Hepatic stellate cell (primary cell): Measurements from ENCODE around the gene HNRNPL.
A peak's percentile ranks its signal among the peaks of the same experiment; 100 is the strongest.
"Not testable (repeated sequence)": the region's sequence is repeated elsewhere in the genome, so short reads cannot be mapped to it uniquely, and the experiment has no call there.

Experiments used
- DNase-seq: peaks from one replicate; pipeline ENCODE4 v3.0.0; 2011; ENCODE audit warnings: low spot score

Gene HNRNPL

DNA sequence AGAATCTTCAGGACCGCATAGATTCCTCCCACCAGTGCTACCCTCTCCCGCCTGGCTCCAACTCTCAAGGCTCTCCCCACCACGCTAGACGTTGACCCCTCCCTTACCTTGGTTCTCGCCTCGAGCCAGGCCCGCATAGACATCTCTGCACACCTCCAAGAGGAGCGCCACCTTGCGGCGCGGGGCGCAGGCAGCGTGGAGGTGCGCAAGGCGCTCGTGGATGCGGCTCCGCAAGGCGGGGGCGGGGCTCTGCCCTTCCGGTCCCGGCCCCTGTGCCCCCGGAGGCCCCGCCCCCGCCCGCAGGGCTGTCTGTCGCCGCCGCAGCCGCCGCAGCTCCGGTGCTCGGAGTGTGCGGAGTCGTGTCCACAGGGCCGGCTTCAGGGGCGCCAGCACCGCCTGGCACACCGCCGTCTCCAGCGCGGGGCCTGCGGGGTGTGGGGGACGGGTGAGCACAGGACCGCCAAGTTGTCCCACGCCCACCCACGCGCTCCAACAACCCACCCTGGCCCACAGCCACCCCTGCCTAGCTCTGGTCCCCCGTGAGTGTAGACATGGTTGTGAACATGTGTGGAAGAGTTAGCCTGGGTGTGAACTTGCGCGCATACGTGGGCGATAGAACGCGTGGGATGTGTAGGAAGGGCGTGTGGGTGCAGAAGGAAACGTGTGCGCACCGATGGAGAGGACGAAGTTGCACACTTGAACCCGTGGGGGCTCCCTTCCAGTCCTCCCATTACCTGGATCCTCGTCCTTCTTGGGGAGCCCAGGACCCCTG lies 20.2 kb upstream of the HNRNPL start:
- DNase-seq = peak; percentile 73

- no peak for DNase-seq
These were observed 19.5 kb upstream of the HNRNPL start for GRCh38 chr19:38869160-38869835.

DNA sequence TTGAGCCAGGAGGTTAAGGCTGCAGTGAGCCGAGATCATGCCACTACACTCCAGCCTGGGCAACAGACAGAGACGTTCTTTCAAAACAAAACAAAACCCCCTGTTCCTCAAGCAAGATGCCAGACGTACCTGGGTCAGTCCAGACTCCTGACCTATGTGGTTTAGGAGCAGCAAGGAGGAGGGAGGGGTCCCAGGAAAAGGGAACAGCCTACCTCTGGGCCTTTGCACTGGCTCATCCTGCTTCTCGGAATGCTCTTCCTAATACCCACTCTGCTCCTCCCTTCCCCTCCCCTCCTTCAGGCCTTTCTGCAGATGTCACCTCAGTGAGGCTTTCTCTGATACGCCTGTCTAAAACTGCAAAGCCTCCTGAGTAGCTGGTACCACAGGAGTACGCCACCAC lies 18.8 kb upstream of the HNRNPL start:
- DNase-seq = no peak

DNA sequence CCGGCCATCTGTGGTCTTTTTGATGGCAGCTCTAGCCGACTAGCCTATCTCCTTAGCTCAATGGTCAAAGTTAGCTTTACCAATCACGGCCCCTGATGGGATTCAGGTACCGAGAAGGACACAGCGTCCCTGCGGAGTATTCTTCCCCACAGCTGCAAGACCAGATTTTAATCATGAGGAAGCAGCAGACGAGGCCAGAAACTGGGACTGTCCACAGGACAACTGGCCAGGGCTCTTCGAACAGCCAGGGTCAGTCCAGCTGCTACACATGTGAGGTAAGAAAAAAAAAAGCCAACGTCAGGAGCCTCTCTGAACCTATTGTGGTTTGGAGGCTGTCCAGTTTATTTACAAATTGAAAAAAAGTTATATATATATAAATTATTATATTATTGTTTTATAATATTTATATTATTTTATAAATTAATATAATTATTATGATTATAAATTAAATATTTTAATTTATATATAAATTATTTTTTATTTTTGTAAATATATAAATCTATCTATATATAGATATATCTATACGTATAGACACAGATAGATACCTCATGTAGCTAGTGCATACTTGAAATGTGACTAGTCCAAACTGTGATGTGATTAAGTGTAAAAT lies 17.5 kb upstream of the HNRNPL start:
- DNase-seq = no peak

DNA sequence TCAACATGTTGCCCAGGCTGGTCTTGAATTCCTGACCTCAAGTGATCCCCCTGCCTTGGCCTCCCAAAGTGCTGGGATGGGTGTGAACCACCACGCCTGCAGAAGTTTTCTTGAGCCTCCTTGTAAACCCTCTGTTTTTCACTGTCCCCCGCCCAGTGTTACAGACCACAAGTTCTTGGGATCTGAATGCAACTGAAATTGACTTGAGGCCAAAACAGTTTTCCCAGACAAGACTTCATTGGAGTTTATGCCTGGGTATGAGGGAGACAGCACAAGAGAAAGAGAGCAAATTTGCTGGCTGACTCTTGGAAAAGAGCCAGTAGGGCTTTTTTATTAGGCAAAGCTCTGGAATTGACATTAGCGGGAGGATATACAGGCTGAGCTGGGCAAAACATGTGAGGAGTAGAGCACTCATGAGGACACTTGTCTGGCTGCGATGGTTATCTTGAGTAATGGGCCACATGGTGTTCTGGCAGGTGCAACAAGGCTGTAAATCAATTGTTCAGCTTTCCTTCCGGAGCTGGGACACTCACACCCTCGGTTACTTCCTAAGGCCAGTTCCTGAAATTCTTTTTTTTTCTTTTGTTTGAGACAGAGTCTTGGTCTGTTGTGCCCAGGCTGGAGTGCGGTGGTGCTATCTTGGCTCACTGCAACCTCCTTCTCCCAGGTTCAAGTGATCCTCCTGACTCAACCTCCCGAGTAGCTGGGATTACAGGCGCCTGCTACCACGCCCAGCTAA lies 12.7 kb upstream of the HNRNPL start:
- DNase-seq = no peak

DNA sequence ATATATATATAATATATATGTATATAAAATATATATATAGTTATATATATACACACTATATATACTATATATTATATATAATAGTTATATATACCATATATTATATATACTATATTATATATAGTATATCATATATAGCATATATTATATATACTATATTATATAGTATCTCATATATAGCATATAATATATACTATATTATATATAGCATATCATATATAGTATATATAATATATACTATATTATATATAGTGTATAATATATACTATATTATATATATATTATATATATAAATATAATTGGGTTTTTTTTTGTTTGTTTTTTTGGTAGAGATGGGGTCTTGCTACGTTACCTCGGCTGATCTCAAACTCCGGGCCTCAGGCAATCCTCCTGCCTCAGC lies 11.6 kb upstream of the HNRNPL start:
- DNase-seq = no peak

GRCh38 chr19:38859631-38860204 lies 9.9 kb upstream of the HNRNPL start:
- not testable (repeated sequence) for DNase-seq

- no peak for DNase-seq
These were observed 7.0 kb upstream of the HNRNPL start for GRCh38 chr19:38856813-38857212.

GRCh38 chr19:38855751-38856150 lies 6.0 kb upstream of the HNRNPL start:
- DNase-seq = not testable (repeated sequence)

DNA sequence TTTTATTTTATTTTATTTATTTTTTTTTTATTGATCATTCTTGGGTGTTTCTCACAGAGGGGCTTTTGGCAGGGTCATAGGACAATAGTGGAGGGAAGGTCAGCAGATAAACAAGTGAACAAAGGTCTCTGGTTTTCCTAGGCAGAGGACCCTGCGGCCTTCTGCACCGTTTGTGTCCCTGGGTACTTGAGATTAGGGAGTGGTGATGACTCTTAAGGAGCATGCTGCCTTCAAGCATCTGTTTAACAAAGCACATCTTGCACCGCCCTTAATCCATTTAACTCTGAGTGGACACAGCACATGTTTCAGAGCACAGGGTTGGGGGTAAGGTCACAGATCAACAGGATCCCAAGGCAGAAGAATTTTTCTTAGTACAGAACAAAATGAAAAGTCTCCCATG lies 5.2 kb upstream of the HNRNPL start:
- not testable (repeated sequence) for DNase-seq

- no peak for DNase-seq
These were observed 3.4 kb upstream of the HNRNPL start for GRCh38 chr19:38853214-38853613.

DNA sequence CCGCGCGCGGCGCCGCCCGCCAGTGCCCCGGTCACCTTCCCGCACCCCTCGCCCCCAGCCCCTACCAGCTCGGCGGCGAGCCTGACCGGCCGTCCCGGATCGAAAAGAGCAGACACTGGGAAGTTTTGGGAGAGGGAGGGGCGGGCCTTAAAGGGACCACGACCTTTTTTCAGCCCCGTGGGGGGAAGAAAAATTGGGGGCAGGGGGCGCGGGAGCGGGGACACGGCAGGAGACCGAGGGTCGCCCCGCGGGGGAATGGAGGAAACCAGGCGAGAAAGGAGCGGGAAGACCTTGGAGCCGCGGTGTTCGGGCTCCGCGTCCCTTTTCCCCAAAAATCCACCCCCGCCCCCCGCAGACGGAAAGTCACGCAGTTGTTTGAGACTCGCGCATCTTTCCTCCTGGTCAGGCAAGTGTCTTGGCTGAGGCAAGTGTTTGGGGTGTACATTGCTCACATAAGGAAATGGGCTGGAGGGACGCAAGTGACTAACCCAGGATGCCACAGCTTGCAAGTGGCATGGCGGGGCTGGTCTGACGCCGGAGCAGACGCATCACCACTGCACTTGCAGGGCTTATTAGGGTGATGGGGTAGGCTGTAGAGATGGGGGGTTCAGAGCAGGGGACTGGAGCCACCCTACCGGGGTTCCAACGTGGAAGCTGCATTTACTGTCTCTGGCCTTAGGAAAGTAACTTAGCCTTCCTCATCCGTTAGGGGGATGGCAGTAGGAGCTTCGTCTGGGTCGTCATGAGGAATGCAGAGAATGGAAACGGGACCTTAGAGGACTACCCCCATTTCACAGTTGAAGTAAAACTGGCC lies 2.7 kb upstream of the HNRNPL start:
- peak; percentile 65 for DNase-seq

DNA sequence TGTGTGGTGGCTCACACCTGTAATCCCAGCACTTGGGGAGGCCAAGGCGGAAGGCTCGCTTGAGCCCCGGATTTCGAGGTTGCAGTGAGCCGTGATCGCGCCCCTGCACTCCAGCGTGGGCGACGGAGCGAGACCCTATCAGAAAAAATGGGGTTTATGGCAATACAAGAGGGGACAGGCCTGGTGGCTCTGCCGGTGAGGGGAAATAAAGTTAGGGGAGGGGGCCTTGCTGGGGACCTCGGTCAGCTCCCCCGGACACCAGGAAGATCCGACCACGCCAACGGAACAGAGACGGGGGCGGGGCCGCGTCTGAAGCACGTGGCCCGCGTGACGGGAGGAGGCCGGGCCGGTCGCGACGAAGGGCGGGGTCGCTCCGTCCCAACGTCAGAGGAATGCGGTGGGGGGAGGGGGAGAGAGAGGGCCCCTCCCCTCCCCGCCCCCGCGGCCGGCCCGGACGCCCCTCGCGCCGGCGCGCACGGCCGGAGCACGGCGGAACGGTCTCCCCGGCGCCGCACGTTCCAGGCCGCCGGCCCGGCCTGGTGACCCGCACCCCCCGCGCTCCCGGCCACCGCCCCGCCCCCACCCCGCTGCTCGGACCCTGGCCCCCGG lies 1.9 kb upstream of the HNRNPL start:
- DNase-seq = peak; percentile 87

DNA sequence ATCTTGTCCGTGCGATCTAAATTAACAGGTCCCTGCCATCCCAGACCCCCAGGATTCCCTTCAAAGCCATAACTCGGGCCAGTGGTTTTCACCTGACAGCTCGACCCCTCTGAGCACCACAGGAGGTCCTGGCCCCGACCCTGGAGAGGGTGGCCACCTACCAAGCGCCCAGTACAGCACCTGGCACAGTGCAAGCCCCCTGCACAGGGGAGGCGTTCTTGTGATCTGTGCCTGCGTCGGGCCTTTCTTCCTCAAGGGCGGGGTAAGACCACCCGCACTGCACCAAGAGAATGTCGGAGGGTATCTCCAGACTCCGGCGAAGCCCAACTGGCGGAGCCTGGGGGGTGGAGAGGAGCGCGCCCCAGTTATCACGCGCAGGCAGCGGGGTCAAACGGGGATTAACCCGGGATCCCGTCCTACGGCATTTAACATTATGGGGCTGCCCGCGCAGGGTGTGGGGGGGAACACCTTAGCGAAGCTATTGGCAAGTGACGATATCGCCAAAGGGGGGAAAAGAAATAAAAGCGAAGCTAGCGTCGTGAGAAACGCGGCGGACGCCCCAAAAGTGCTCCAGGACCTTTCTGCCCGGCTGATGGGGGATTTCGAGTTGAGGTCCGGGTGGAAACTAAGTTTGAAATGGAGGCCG lies 1.3 kb upstream of the HNRNPL start:
- DNase-seq = no peak

DNA sequence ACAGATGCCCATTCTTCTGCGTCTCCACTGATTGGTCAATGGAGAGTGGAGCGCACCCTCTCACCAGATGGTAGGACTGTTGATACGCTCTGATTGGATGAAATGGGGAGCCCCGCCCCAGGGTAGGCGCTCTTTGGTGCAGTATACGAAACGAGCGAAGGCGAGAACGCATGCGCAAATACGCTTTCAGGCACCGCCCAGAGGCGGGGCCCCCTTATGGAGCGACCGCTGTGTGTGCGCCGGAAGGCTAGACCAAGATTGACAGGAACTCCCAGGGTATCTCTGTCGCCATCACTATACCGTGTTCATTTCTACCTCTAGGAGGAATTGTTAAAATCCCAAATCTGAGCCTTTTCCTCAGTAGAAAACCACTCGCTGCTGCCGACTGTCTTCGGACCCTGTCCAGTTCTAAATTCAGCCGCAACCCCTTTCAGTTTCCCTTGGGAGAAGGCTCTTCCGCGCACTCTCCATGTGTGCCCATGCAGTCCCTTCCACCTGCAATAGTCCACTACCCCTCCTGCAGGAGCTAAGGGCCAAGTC lies 720 bp upstream of the HNRNPL start:
- peak; percentile 99 for DNase-seq

- DNase-seq = peak; percentile 99
These were observed 483 bp downstream of the HNRNPL start for GRCh38 chr19:38849147-38849859.

DNA sequence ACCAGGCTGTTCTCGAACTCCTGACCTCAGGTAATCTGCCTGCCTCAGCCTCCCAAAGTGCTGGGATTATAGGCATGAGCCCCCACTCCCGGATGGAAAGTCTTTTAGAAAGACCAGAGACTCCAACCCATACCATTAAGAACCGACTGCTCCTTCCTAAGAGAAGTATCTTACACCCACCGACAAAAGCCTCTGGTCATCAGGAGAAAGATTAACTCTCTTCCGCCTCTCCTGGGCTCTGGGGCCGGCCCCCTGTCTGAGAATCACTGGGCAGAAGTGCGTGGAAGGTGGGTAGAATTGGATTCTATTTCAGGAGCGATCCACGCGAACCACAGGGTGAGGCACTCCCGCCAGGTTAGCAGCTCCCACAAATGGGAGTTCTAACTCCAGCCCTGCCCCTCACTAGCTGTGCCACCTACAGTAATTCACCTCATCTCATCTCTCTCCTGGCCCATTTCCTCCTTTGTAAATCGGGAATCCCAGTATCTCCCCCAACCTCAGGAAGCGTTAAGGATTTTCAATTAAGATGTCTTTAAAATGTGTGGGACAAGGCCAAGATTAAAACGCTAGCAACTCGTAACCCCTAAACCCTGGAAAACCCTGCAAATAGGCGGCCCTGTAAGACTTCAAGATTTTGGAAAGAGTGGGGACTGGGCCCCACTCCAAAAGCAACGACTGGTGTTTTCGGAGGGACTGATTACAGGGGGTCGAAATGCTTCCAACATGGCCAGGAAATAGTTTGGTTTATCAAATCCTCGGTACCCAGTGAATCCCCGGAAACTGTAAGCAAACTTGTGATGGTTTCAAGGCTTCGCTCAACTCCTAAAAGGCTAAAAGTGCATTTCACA lies 1.3 kb downstream of the HNRNPL start:
- no peak for DNase-seq

GRCh38 chr19:38846097-38846496 lies 3.7 kb downstream of the HNRNPL start:
- DNase-seq = no peak
